HepG2 (cell line): Measurements from ENCODE around the gene GPRC5B. TPM values are rescaled to one million over a fixed set of nuclear protein-coding genes. Genes with fewer than 3 reads are reported as not detected.

ENCODE experiments used
- ATAC-seq: fragments of 200-7000 bp; cut with Tn5 transposase; 3 replicates; pipeline ENCODE4 v1.9.1; 2020; ENCODE audit warnings: mild to moderate bottlenecking, moderate library complexity
- BruUV-seq: library from RNA; stranded (reverse); fragments of 400-500 nt; replicated peaks from 2 replicates; lab custom pipeline; 2021; lab: Mats Ljungman, UMichigan
- CTCF ChIA-PET: fragments of 300-600 bp; formaldehyde crosslinking; extraction: SDS; loops from one replicate; lab custom pipeline; 2021; ENCODE audit warnings: low total read pairs, inconsistent platforms, low intra/inter-chr PET ratio; lab: Yijun Ruan, JAX
- POLR2A ChIA-PET: fragments of 350-600 bp; sonication (Branson Sonifier 250); formaldehyde crosslinking; loops from one replicate; lab custom pipeline; 2020; ENCODE audit warnings: antibody characterized with exemption, inconsistent platforms; lab: Yijun Ruan, JAX
- DNase-seq: peaks from one replicate; pipeline ENCODE4 v3.0.0-alpha.2; 2015; ENCODE audit warnings: low spot score
- FAIRE-seq: peaks from 3 replicates; lab custom pipeline; 2011; peaks lifted over from hg19 to GRCh38; lab: Jason Lieb, UNC
- H2AFZ ChIP-seq: one replicate; pipeline ENCODE4 v1.6.1; 2011; ENCODE audit warnings: low read length, inconsistent platforms
- H3K27ac ChIP-seq: fragments of 300-600 bp; 3 replicates; pipeline ENCODE4 v1.8.0; 2011; ENCODE audit warnings: mixed run types, mild to moderate bottlenecking, mixed read lengths, low read length, inconsistent platforms; ENCODE audit not compliant: insufficient read depth; ENCODE audit errors: extremely low read length
- H3K27me3 ChIP-seq, 2 experiments: fragments of 200-600 bp in 1 of 2; 2 replicates in 1 of 2; 3 replicates in 1 of 2; pipeline versions ENCODE4 v1.6.0 to v1.8.0; 2011; ENCODE audit warnings: low read length in 2 of 2, mild to moderate bottlenecking in 2 of 2, moderate library complexity in 2 of 2, inconsistent platforms in 1 of 2; ENCODE audit not compliant: insufficient read depth in 2 of 2, control insufficient read depth in 1 of 2
- H3K36me3 ChIP-seq, 2 experiments: fragments of 200-600 bp in 1 of 2; replicated peaks in 1 of 2; 2 replicates in 1 of 2; 3 replicates in 1 of 2; pipeline versions ENCODE4 v1.5.1 to v1.8.0; 2011; ENCODE audit warnings: low read length in 2 of 2, inconsistent platforms in 1 of 2; ENCODE audit not compliant: insufficient read depth in 2 of 2, control insufficient read depth in 1 of 2
- H3K4me1 ChIP-seq: 2 replicates; pipeline ENCODE4 v1.5.1; 2012; ENCODE audit warnings: low read length, inconsistent platforms; ENCODE audit not compliant: insufficient read depth
- H3K4me2 ChIP-seq: 2 replicates; pipeline ENCODE4 v1.6.0; 2011; ENCODE audit warnings: low read depth, low read length, inconsistent platforms
- H3K4me3 ChIP-seq, 3 experiments: fragments of 200-600 bp in 1 of 3; sonication (generic), shearing (Covaris generic) in 1 of 3; replicated peaks in 1 of 3; 2 replicates each; pipeline ENCODE4 v1.5.1; 2011 to 2016; ENCODE audit warnings: low read length in 3 of 3, inconsistent platforms in 2 of 3, low read depth in 2 of 3, mild to moderate bottlenecking in 2 of 3, control low read depth in 1 of 3, mixed read lengths in 1 of 3; ENCODE audit not compliant: insufficient read depth in 1 of 3
- H3K79me2 ChIP-seq: one replicate; pipeline ENCODE4 v1.6.1; 2011; ENCODE audit warnings: low read length, inconsistent platforms; ENCODE audit not compliant: insufficient read depth
- H3K9ac ChIP-seq: 2 replicates; pipeline ENCODE4 v1.6.0; 2011; ENCODE audit warnings: mild to moderate bottlenecking, low read depth, low read length, inconsistent platforms; ENCODE audit not compliant: insufficient read depth
- H3K9me3 ChIP-seq: 2 replicates; pipeline ENCODE4 v1.5.1; 2012; ENCODE audit warnings: mild to moderate bottlenecking, low read length
- H4K20me1 ChIP-seq: 2 replicates; pipeline ENCODE4 v1.6.0; 2011; ENCODE audit warnings: inconsistent platforms, mild to moderate bottlenecking, low read length, moderate library complexity; ENCODE audit not compliant: insufficient read depth
- AHDC1 ChIP-seq: sonication (generic); formaldehyde crosslinking; IDR thresholded peaks from 2 replicates; pipeline ENCODE4 v1.5.1; 2020; ENCODE audit warnings: mild to moderate bottlenecking, missing genetic modification reagents, borderline replicate concordance
- RBAK ChIP-seq: sonication (generic); formaldehyde crosslinking; IDR thresholded peaks from 2 replicates; pipeline ENCODE4 v1.5.1; 2020; ENCODE audit warnings: mild to moderate bottlenecking, missing genetic modification reagents
- TGIF2 ChIP-seq: IDR thresholded peaks from 2 replicates; pipeline ENCODE4 v1.6.1; 2016; ENCODE audit warnings: control low read depth, missing compliant biosample characterization
- ZBTB33 ChIP-seq: sonication (generic); formaldehyde crosslinking; IDR thresholded peaks from 2 replicates; pipeline ENCODE4 v1.4.0; 2020; ENCODE audit warnings: missing genetic modification reagents
- ZMAT5 ChIP-seq: sonication (generic); formaldehyde crosslinking; IDR thresholded peaks from 2 replicates; pipeline ENCODE4 v1.5.0; 2020; ENCODE audit warnings: mild to moderate bottlenecking, low read depth, missing genetic modification reagents, borderline replicate concordance
- ZNF383 ChIP-seq: sonication (generic); formaldehyde crosslinking; IDR thresholded peaks from 2 replicates; pipeline ENCODE4 v1.4.0; 2020; ENCODE audit warnings: missing genetic modification reagents, mild to moderate bottlenecking, borderline replicate concordance
- ZNF484 ChIP-seq: sonication (generic); formaldehyde crosslinking; IDR thresholded peaks from 2 replicates; pipeline ENCODE4 v1.5.1; 2020; ENCODE audit warnings: mild to moderate bottlenecking, low read depth, missing genetic modification reagents, borderline replicate concordance
- ZNF543 ChIP-seq: sonication (generic); formaldehyde crosslinking; IDR thresholded peaks from 2 replicates; pipeline ENCODE4 v1.4.0; 2020; ENCODE audit warnings: mild to moderate bottlenecking, missing genetic modification reagents
- ZNF674 ChIP-seq: sonication (generic); formaldehyde crosslinking; IDR thresholded peaks from 2 replicates; pipeline ENCODE4 v1.5.0; 2020; ENCODE audit warnings: low read depth, mild to moderate bottlenecking, missing genetic modification reagents
- ZNF766 ChIP-seq: sonication (generic); formaldehyde crosslinking; IDR thresholded peaks from 2 replicates; pipeline ENCODE4 v1.5.0; 2020; ENCODE audit warnings: missing genetic modification reagents, borderline replicate concordance
- WGBS: methylation state at CpG from one replicate; pipeline ENCODE4 v1.1.6; 2017; ENCODE audit warnings: low lambda C conversion rate; 5-methylcytosine and 5-hydroxymethylcytosine counted together
- in situ Hi-C: cut with HindIII; loops from 2 replicates; pipeline ENCODE4 v1.10.0; 2017; ENCODE audit warnings: low pct_unique_long_range_greater_than_20kb; ENCODE audit not compliant: extremely low pct_ligation_motif_present
- intact Hi-C: fragments of 100-400 bp; cut with micrococcal nuclease; formaldehyde crosslinking; loops from one replicate; pipeline ENCODE4 v1.10.0; 2022; ENCODE audit not compliant: unreplicated experiment
- polyA plus RNA-seq, 8 experiments: library from polyadenylated mRNA; depleted of rRNA in 3 of 8; stranded (reverse) in 7 of 8; unstranded in 1 of 8; fragments of >200 nt; fragmentation: Illumina TruSeq in 4 of 8; extraction: Trizol in 4 of 8; gene quantifications; 2 replicates each; pipeline versions ENCODE4 v1.2.1 to v1.2.3, GENCODE V29; 2011 to 2016; ENCODE audit warnings: low read depth in 4 of 8, missing spikeins in 1 of 8, mixed read lengths in 1 of 8; ENCODE audit not compliant: insufficient read depth in 1 of 8
- total RNA-seq, 5 experiments: library from RNA; depleted of rRNA; stranded (reverse); fragments of >200 nt; fragmentation: Illumina TruSeq; extraction: Trizol; gene quantifications; 2 replicates each; pipeline ENCODE4 v1.2.3, GENCODE V29; 2016; ENCODE audit warnings: low read depth in 1 of 5
- TF ChIP-seq, protein P1 (sequence below): sonication (generic); formaldehyde crosslinking; IDR thresholded peaks from 2 replicates; pipeline ENCODE4 v1.8.0; 2022; ENCODE audit warnings: mild to moderate bottlenecking, missing genetic modification reagents, borderline replicate concordance
- TF ChIP-seq, protein P2 (sequence below): sonication (generic); formaldehyde crosslinking; IDR thresholded peaks from 2 replicates; pipeline ENCODE4; 2020; ENCODE audit warnings: missing genetic modification reagents, mild to moderate bottlenecking, borderline replicate concordance

The GPRC5B gene
- total and polyA plus RNA-seq, 2 of the 13 experiments (the other 11 are each of a cell fraction or from before 2014, with no cell fraction given), result 0.46 to 0.53 TPM

DNA sequence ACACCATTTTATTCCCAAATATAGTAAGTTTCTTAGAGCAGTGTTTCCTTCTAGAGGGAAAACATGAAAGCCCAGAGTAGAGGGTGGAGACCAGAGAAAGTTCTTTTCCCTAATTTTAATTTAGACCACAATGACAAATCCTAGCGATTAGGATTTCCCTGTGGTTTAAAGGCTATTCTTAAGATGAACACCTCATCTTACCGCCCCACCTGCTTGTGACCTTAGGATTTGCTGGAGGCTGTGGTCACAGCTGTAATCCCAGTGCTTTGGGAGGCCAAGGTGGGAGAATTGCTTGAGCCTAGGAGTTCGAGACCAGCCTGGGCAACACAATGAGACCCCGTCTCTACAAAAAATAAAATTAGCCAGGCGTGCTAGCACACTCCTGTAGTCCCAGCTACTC is 51.1 kb downstream of the GPRC5B start:
- Histone ChIP-seq H3K4me1 (no peaks in the 10 kb centered on the region), H2AFZ (no peak overlapping the region), H3K36me3 (no peaks in the 10 kb centered on the region), H3K79me2 (no peaks in the 10 kb centered on the region), H3K27ac (no peak overlapping the region), H3K4me2 (no peak overlapping the region), H3K9me3 (no peaks in the 10 kb centered on the region), H4K20me1 (no peaks in the 10 kb centered on the region), H3K27me3 (no peaks in the 10 kb centered on the region), H3K4me3 (no peak overlapping the region), H3K9ac (no peak overlapping the region)
- CTCF ChIA-PET, result no interaction called here
- intact Hi-C loops, result no loop called here
- WGBS, result 86% methylated on average over 5 of the region's 5 CpGs
- in situ Hi-C loops, result no loop called here
- no TSS peak for BruUV-seq
- ATAC-seq, result no peak
- POLR2A ChIA-PET, result no interaction called here
- DNase-seq, result no peak
- FAIRE-seq, result no peak
- TF ChIP-seq ZMAT5 (CRISPR knock-in tag), result no peak
- no peak for TF ChIP-seq ZBTB33 (CRISPR knock-in tag)
- no peak for TF ChIP-seq RBAK
- no peak for TF ChIP-seq ZNF674 (CRISPR knock-in tag)
- TF ChIP-seq ZNF543 (CRISPR knock-in tag), result no peak
- TF ChIP-seq, protein P1, sequence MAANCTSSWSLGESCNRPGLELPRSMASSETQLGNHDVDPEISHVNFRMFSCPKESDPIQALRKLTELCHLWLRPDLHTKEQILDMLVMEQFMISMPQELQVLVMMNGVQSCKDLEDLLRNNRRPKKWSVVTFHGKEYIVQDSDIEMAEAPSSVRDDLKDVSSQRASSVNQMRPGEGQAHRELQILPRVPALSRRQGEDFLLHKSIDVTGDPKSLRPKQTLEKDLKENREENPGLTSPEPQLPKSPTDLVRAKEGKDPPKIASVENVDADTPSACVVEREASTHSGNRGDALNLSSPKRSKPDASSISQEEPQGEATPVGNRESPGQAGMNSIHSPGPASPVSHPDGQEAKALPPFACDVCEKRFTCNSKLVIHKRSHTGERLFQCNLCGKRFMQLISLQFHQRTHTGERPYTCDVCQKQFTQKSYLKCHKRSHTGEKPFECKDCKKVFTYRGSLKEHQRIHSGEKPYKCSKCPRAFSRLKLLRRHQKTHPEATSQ, result no peak
- TF ChIP-seq ZNF383 (CRISPR knock-in tag), result no peak
- TF ChIP-seq, protein P2, sequence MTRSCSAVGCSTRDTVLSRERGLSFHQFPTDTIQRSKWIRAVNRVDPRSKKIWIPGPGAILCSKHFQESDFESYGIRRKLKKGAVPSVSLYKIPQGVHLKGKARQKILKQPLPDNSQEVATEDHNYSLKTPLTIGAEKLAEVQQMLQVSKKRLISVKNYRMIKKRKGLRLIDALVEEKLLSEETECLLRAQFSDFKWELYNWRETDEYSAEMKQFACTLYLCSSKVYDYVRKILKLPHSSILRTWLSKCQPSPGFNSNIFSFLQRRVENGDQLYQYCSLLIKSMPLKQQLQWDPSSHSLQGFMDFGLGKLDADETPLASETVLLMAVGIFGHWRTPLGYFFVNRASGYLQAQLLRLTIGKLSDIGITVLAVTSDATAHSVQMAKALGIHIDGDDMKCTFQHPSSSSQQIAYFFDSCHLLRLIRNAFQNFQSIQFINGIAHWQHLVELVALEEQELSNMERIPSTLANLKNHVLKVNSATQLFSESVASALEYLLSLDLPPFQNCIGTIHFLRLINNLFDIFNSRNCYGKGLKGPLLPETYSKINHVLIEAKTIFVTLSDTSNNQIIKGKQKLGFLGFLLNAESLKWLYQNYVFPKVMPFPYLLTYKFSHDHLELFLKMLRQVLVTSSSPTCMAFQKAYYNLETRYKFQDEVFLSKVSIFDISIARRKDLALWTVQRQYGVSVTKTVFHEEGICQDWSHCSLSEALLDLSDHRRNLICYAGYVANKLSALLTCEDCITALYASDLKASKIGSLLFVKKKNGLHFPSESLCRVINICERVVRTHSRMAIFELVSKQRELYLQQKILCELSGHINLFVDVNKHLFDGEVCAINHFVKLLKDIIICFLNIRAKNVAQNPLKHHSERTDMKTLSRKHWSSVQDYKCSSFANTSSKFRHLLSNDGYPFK, result no peak
- TF ChIP-seq TGIF2 (CRISPR knock-in tag), result no peak
- no peak for TF ChIP-seq ZNF766 (CRISPR knock-in tag)
- TF ChIP-seq AHDC1 (CRISPR knock-in tag), result no peak
- no peak for TF ChIP-seq ZNF484 (CRISPR knock-in tag)
